HG03575 (cell line): ENCODE measurements around the gene NUDT3.
"Not testable (repeated sequence)": the region's sequence is repeated elsewhere in the genome, so short reads cannot be mapped to it uniquely, and the experiment has no call there.

Experiments
- ATAC-seq: cut with Tn5 transposase; IDR thresholded peaks from one replicate; pipeline ENCODE4 v1.9.1; 2021; ENCODE audit not compliant: unreplicated experiment, insufficient number of reproducible peaks, low FRiP score; ENCODE audit errors: extremely low read depth

NUDT3 gene

GRCh38 chr6:34396518-34396917, 4.0 kb upstream of the NUDT3 start:
- no peak for ATAC-seq

- ATAC-seq = no peak
These were observed 1.5 kb upstream of the NUDT3 start for GRCh38 chr6:34393966-34394305.

- no peak for ATAC-seq
These were observed 909 bp upstream of the NUDT3 start for GRCh38 chr6:34393191-34393965.

- peak; percentile 9 for ATAC-seq
These were observed 528 bp downstream of the NUDT3 start for GRCh38 chr6:34391786-34392496.

GRCh38 chr6:34391473-34391785, 1.0 kb downstream of the NUDT3 start:
- ATAC-seq = no peak

GRCh38 chr6:34390531-34391472, 1.7 kb downstream of the NUDT3 start:
- no peak for ATAC-seq

GRCh38 chr6:34389034-34389433, 3.4 kb downstream of the NUDT3 start:
- no peak for ATAC-seq

- ATAC-seq = no peak
These were observed 4.0 kb downstream of the NUDT3 start for GRCh38 chr6:34388421-34388820.

GRCh38 chr6:34386316-34387137, 5.9 kb downstream of the NUDT3 start:
- no peak for ATAC-seq

GRCh38 chr6:34385793-34386195, 6.7 kb downstream of the NUDT3 start:
- no peak for ATAC-seq

GRCh38 chr6:34384321-34385153, 7.9 kb downstream of the NUDT3 start:
- ATAC-seq = no peak

GRCh38 chr6:34383656-34384320, 8.7 kb downstream of the NUDT3 start:
- no peak for ATAC-seq

- no peak for ATAC-seq
These were observed 9.3 kb downstream of the NUDT3 start for GRCh38 chr6:34383161-34383631.

GRCh38 chr6:34381081-34381480, 11.4 kb downstream of the NUDT3 start:
- no peak for ATAC-seq

GRCh38 chr6:34378470-34378869, 14.0 kb downstream of the NUDT3 start:
- no peak for ATAC-seq

- ATAC-seq = no peak
These were observed 14.5 kb downstream of the NUDT3 start for GRCh38 chr6:34377984-34378383.

- ATAC-seq = not testable (repeated sequence)
These were observed 14.9 kb downstream of the NUDT3 start for GRCh38 chr6:34377571-34377970.
